Stimulated activated CD4-positive, alpha-beta T cell treated with anti-CD3 and anti-CD28 coated beads, Interleukin-4, amount 100 ng/mL, for 1 hour (primary cell): ENCODE results near the gene ZCCHC2.

Experiments used
- DNase-seq: peaks from one replicate; pipeline ENCODE4 v3.0.0-alpha.2; 2020

Gene ZCCHC2

DNA sequence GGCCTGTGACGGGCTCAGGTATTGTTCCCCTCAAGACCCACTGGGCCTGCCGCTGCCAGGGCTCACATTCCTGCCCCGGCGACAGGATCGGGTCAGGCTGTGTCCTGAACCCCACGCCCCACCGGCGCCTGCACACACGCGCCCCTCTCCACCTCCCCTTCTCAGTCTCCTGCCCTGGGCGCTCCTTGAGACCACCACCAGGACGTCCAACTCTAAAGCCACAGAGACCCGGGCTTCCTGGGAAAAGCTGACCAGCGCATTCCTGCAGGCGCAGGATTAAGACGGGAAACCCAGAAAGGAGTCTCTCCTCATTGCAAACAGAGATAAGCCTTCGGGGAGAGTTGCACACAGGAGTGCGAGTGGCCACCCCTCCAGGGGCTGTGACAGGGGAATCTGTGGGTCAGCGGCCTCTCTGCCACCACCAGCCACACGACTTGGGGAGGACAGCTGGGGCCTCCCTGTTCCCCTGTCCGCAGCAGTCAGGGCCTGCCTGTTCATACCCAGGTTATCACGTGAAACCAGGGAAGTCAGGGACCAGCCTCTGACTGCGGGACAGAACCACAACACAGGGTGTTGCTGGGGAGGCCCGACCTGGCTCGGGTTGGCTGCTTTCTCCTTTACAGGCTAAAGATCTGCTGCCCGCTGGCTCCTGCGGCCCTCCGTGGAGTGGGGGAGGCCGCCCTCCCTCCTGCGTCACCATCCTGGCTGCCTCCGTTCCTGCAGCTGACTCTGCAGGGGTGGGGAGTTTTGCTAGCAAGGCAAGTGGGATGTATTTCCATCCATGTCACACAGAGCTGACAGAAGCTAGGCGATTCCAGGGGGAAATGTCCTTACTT lies 88.8 kb downstream of the ZCCHC2 start:
- no peak for DNase-seq

GRCh38 chr18:62612289-62612645 lies 89.4 kb downstream of the ZCCHC2 start:
- no peak for DNase-seq

DNA sequence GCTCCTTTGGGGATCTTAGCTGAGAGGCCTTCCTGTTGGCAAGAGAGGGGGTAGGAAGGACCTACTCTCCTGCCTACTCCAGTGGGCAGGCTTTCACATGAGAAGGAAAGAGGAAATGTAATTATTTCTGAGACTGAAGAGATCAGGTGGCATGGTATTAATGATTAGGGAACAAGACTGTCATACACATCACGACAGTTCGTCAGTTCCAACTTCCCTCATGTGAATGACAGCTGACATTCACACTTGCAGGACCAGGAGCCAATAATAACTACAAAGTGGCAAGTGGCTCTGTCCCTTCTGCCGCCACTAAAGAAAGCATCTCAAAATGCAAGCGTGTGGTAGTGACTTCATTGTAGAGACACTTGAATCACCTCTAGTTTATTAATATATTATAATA lies 90.0 kb downstream of the ZCCHC2 start:
- DNase-seq = no peak

DNA sequence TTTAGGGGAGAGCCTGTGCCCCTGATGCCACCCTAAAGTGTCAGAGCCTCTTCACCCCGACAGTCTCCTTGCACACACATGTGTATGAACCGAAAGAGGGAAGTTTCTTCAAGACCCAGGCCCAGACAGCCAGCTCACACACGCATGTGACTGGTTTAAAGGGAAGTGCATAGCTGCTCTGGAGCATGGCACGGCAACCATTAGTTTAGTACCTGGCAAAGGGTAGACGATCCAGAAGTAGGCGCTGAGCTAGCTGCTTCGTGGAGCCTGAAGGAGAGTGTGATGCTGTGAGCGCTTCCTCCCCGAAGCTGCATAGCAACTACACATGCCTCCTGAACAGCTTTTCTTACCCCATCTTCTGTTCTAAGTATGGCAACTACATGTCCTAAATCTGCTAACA lies 91.7 kb downstream of the ZCCHC2 start:
- DNase-seq = no peak

DNA sequence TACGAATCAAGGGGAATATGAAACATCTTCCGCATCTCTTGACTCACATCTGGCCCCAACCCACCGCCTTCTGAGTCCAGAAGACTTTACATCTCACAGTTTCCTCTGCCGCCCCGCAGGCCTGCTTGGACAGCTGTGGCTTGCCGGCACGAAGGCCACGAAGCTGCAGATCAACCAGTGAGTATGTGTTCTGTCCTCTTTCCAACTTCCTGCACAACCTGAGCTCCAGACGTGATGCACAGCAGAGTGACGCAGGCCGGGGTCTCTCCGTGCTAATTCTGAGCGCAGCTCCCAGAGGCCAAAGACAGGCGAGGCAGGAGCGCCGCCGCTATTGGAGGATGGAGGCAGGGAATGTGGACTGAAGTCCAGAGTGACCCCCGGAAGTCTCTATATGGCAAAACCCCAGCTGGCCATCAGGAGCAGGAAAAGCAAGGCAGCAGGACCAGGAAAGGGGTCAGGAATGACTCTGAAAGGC lies 93.5 kb downstream of the ZCCHC2 start:
- no peak for DNase-seq

GRCh38 chr18:62617793-62618591 lies 95.2 kb downstream of the ZCCHC2 start:
- no peak for DNase-seq

- DNase-seq = no peak
These were observed 95.9 kb downstream of the ZCCHC2 start for GRCh38 chr18:62618735-62619134.

DNA sequence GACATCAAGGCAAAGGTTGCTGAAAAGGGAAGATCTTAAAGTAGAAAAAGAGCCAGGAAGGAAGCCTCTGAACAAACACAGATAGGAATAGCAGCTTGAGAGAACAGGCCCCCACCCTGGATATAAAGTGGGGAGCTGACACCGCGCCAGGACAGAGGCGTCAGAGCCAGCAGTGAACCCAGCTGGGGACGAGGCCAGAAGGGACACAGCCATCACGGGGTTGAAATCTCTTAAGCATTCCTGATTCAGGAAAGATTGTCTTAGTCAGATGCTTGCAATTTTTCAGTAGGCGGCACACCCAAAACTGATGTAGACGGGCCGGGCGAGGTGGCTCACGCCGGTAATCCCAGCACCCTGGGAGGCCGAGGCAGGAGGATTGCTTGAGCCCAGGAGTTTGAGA lies 98.7 kb downstream of the ZCCHC2 start:
- no peak for DNase-seq

GRCh38 chr18:62625019-62625418 lies 102.2 kb downstream of the ZCCHC2 start:
- DNase-seq = no peak
